IMR-90 (cell line): ENCODE results near the gene DSCAM.

ENCODE experiments used
- BHLHE40 ChIP-seq: fragments of 150-350 bp; IDR thresholded peaks from 2 replicates; pipeline ENCODE4 v1.6.1; 2016; ENCODE audit warnings: mild to moderate bottlenecking, low read depth, low read length
- CEBPB ChIP-seq: IDR thresholded peaks from 2 replicates; pipeline ENCODE4 v1.6.1; 2012; ENCODE audit warnings: low read depth, low read length, improper control_type of control experiment
- CTCF ChIP-seq: conservative IDR thresholded peaks from 2 replicates; pipeline ENCODE4 v1.5.1; 2012; ENCODE audit warnings: mild to moderate bottlenecking, low read depth, low read length, improper control_type of control experiment
- ELK1 ChIP-seq: fragments of 150-350 bp; IDR thresholded peaks from 2 replicates; pipeline ENCODE4 v1.6.1; 2016; ENCODE audit warnings: low read depth, mild to moderate bottlenecking, low read length, moderate library complexity, borderline replicate concordance
- MAFK ChIP-seq: IDR thresholded peaks from 2 replicates; pipeline ENCODE4 v1.6.1; 2012; ENCODE audit warnings: low read depth, low read length, improper control_type of control experiment
- MAZ ChIP-seq: IDR thresholded peaks from 2 replicates; pipeline ENCODE4 v1.6.1; 2012; ENCODE audit warnings: low read depth, mild to moderate bottlenecking, low read length, improper control_type of control experiment, moderate library complexity, borderline replicate concordance
- MXI1 ChIP-seq: IDR thresholded peaks from 2 replicates; pipeline ENCODE4 v1.6.1; 2012; ENCODE audit warnings: low read depth, mild to moderate bottlenecking, low read length, moderate library complexity, borderline replicate concordance
- NFE2L2 ChIP-seq: fragments of 150-350 bp; IDR thresholded peaks from 2 replicates; pipeline ENCODE4 v1.6.1; 2016; ENCODE audit warnings: low read depth, mild to moderate bottlenecking, low read length
- POLR2A ChIP-seq: IDR thresholded peaks from 2 replicates; pipeline ENCODE4 v1.6.1; 2012; ENCODE audit warnings: mild to moderate bottlenecking, low read depth, low read length
- RAD21 ChIP-seq: IDR thresholded peaks from 2 replicates; pipeline ENCODE4 v1.6.1; 2012; ENCODE audit warnings: low read length, improper control_type of control experiment
- RCOR1 ChIP-seq: IDR thresholded peaks from 2 replicates; pipeline ENCODE4 v1.6.1; 2012; ENCODE audit warnings: mild to moderate bottlenecking, low read length, improper control_type of control experiment; ENCODE audit not compliant: insufficient replicate concordance
- RFX5 ChIP-seq: IDR thresholded peaks from 2 replicates; pipeline ENCODE4 v1.8.0; 2012; ENCODE audit warnings: low read depth, mild to moderate bottlenecking, low read length, moderate library complexity
- SMC3 ChIP-seq: fragments of 150-350 bp; IDR thresholded peaks from 2 replicates; pipeline ENCODE4 v1.6.1; 2016; ENCODE audit warnings: low read depth, mild to moderate bottlenecking, antibody characterized with exemption, low read length, moderate library complexity

GRCh38 chr21:40299451-40299850 lies 547.5 kb downstream of the DSCAM start:
- TF ChIP-seq CTCF: no peak
- TF ChIP-seq MAZ: no peak
- TF ChIP-seq POLR2A: no peak
- no peak for TF ChIP-seq RFX5
- no peak for TF ChIP-seq SMC3
- TF ChIP-seq RAD21: no peak
- TF ChIP-seq ELK1: no peak
- TF ChIP-seq CEBPB: no peak
- no peak for TF ChIP-seq MAFK
- TF ChIP-seq BHLHE40: no peak
- no peak for TF ChIP-seq MXI1
- TF ChIP-seq RCOR1: no peak
- no peak for TF ChIP-seq NFE2L2
